Keratinocyte (primary cell): ENCODE data around the gene NDEL1. TPM values are rescaled to one million over a fixed set of nuclear protein-coding genes. Genes with fewer than 3 reads are reported as not detected.

Experiments
- DNase-seq: peaks from one replicate; pipeline ENCODE4 v3.0.0-alpha.2; 2011; ENCODE audit warnings: low read depth, missing footprints, low spot score
- FAIRE-seq: peaks from 2 replicates; lab custom pipeline; 2011; peaks lifted over from hg19 to GRCh38; lab: Jason Lieb, UNC
- H2AFZ ChIP-seq: 2 replicates; pipeline ENCODE4 v1.6.0; 2012; ENCODE audit warnings: low read length, control low read depth, inconsistent platforms; ENCODE audit not compliant: control insufficient read depth
- H3K27ac ChIP-seq: 2 replicates; pipeline ENCODE4 v1.5.1; 2011; ENCODE audit warnings: low read length; ENCODE audit not compliant: control insufficient read depth, insufficient read depth
- H3K27me3 ChIP-seq: 3 replicates; pipeline ENCODE4 v1.6.0; 2011; ENCODE audit warnings: low read length; ENCODE audit not compliant: control insufficient read depth, insufficient read depth; ENCODE audit errors: extremely low read depth
- H3K36me3 ChIP-seq, 2 experiments: 2 replicates in 1 of 2; 3 replicates in 1 of 2; pipeline ENCODE4 v1.5.1; 2011; ENCODE audit warnings: low read length in 2 of 2, mild to moderate bottlenecking in 1 of 2; ENCODE audit not compliant: control insufficient read depth in 2 of 2, insufficient read depth in 2 of 2; ENCODE audit errors: extremely low read depth in 1 of 2
- H3K4me1 ChIP-seq: 3 replicates; pipeline ENCODE4 v1.5.1; 2011; ENCODE audit warnings: low read length; ENCODE audit not compliant: control insufficient read depth, insufficient read depth; ENCODE audit errors: extremely low read depth
- H3K4me2 ChIP-seq: 3 replicates; pipeline ENCODE4 v1.6.0; 2011; ENCODE audit warnings: low read depth, low read length; ENCODE audit not compliant: control insufficient read depth, insufficient read depth; ENCODE audit errors: extremely low read depth
- H3K4me3 ChIP-seq, 3 experiments: fragments of 200-600 bp in 1 of 3; sonication (generic) in 1 of 3; 2 replicates in 2 of 3; 3 replicates in 1 of 3; pipeline ENCODE4 v1.5.1; 2011 to 2016; ENCODE audit warnings: low read length in 3 of 3, mild to moderate bottlenecking in 3 of 3, control low read depth in 2 of 3, inconsistent platforms in 1 of 3, low read depth in 1 of 3, mixed read lengths in 1 of 3, mixed run types in 1 of 3, moderate library complexity in 1 of 3; ENCODE audit not compliant: control insufficient read depth in 2 of 3, insufficient read depth in 2 of 3; ENCODE audit errors: extremely low read depth in 1 of 3
- H3K79me2 ChIP-seq: 2 replicates; pipeline ENCODE4 v1.6.0; 2012; ENCODE audit warnings: low read length; ENCODE audit not compliant: control insufficient read depth, insufficient read depth
- H3K9ac ChIP-seq: 3 replicates; pipeline ENCODE4 v1.6.0; 2011; ENCODE audit warnings: low read length; ENCODE audit not compliant: control insufficient read depth, insufficient read depth; ENCODE audit errors: extremely low read depth
- H3K9me1 ChIP-seq: 3 replicates; pipeline ENCODE4 v1.6.0; 2011; ENCODE audit warnings: low read length; ENCODE audit not compliant: control insufficient read depth, insufficient read depth; ENCODE audit errors: extremely low read depth
- H3K9me3 ChIP-seq: 2 replicates; pipeline ENCODE4 v1.5.1; 2012; ENCODE audit warnings: low read depth, low read length; ENCODE audit not compliant: control insufficient read depth
- H4K20me1 ChIP-seq: 3 replicates; pipeline ENCODE4 v1.6.0; 2011; ENCODE audit warnings: low read length; ENCODE audit not compliant: control insufficient read depth, insufficient read depth; ENCODE audit errors: extremely low read depth
- EZH2 ChIP-seq: IDR thresholded peaks from one replicate; pipeline ENCODE4 v1.6.1; 2012; ENCODE audit warnings: inconsistent platforms, mild to moderate bottlenecking, low read length, moderate library complexity
- dilution Hi-C: fragments of 300-500 bp; cut with MboI; formaldehyde crosslinking; loops from one replicate; pipeline ENCODE4 v1.7.0; 2020; ENCODE audit warnings: low sequenced_read_pairs; ENCODE audit not compliant: extremely low pct_ligation_motif_present
- polyA plus RNA-seq, 5 experiments: library from polyadenylated mRNA; depleted of rRNA in 3 of 5; stranded (reverse) in 3 of 5; stranded (forward) in 1 of 5; unstranded in 1 of 5; fragments of >200 nt; gene quantifications; 1 replicate in 1 of 5; 2 replicates in 3 of 5; 3 replicates in 1 of 5; pipeline versions ENCODE4 v1.2.1 to v1.2.3, GENCODE V29; 2011 to 2012; ENCODE audit warnings: missing spikeins in 2 of 5, low read depth in 1 of 5, low replicate concordance in 1 of 5
- TF ChIP-seq, protein P1 (sequence below), 3 experiments: IDR thresholded peaks in 1 of 3; conservative IDR thresholded peaks in 1 of 3; optimal IDR thresholded peaks in 1 of 3; 2 replicates in 2 of 3; 3 replicates in 1 of 3; pipeline versions ENCODE3 to v1.5.1; 2011; ENCODE audit warnings: low read length in 3 of 3, mild to moderate bottlenecking in 3 of 3, moderate library complexity in 2 of 3, control low read depth in 1 of 3, inconsistent platforms in 1 of 3; ENCODE audit not compliant: insufficient read depth in 2 of 3; ENCODE audit errors: extremely low read depth in 1 of 3

Gene NDEL1
- polyA plus RNA-seq, 1 donor (not counting 4 experiments of a cell fraction or from before 2014, with no cell fraction given) = 76.8 TPM

DNA sequence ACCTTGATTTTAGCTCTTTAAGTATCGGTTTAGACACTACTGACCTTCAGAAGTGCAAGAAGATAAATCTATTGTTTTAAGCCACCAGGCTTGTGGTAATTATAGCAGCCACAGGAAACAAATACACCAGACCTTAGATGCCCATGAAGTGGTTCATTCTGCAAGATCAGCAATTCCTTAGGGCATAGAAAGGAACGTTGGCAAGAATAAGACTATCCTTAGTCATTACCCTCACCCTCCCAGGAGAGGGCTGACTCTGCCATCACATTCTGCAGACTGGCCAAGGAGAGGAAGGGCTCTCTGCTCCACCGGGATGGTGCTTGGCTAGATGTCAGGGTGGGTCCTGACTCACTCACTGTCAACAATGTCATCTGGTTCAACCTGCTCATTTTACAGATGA, 14.1 kb upstream of the NDEL1 start:
- H3K9ac ChIP-seq = no peak overlapping the region
- H3K4me1 ChIP-seq = no peaks in the 10 kb centered on the region
- H3K36me3 ChIP-seq = no peaks in the 10 kb centered on the region
- DNase-seq (no peak), FAIRE-seq (peak; percentile 73)
- H3K4me3 ChIP-seq = no peak overlapping the region
- H2AFZ ChIP-seq = no peak overlapping the region
- dilution Hi-C loops = no loop called here
- H3K4me2 ChIP-seq = no peak overlapping the region
- no peaks in the 10 kb centered on the region for H3K9me1 ChIP-seq
- no peaks in the 10 kb centered on the region for H3K79me2 ChIP-seq
- H4K20me1 ChIP-seq = no peaks in the 10 kb centered on the region
- TF ChIP-seq, protein P1, sequence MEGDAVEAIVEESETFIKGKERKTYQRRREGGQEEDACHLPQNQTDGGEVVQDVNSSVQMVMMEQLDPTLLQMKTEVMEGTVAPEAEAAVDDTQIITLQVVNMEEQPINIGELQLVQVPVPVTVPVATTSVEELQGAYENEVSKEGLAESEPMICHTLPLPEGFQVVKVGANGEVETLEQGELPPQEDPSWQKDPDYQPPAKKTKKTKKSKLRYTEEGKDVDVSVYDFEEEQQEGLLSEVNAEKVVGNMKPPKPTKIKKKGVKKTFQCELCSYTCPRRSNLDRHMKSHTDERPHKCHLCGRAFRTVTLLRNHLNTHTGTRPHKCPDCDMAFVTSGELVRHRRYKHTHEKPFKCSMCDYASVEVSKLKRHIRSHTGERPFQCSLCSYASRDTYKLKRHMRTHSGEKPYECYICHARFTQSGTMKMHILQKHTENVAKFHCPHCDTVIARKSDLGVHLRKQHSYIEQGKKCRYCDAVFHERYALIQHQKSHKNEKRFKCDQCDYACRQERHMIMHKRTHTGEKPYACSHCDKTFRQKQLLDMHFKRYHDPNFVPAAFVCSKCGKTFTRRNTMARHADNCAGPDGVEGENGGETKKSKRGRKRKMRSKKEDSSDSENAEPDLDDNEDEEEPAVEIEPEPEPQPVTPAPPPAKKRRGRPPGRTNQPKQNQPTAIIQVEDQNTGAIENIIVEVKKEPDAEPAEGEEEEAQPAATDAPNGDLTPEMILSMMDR (optimal IDR thresholded peaks at IDR 0.05 in 1 of 3, IDR thresholded peaks at IDR 0.05 in 1 of 3, conservative IDR thresholded peaks at IDR 0.05 in 1 of 3; ENCODE audit: extremely low read depth in 1 of 3, insufficient read depth in 2 of 3, low read length in 3 of 3) = no peak
- TF ChIP-seq EZH2 = no peak
- no peaks in the 10 kb centered on the region for H3K9me3 ChIP-seq
- H3K27me3 ChIP-seq = no peaks in the 10 kb centered on the region
- H3K27ac ChIP-seq = no peak overlapping the region

DNA sequence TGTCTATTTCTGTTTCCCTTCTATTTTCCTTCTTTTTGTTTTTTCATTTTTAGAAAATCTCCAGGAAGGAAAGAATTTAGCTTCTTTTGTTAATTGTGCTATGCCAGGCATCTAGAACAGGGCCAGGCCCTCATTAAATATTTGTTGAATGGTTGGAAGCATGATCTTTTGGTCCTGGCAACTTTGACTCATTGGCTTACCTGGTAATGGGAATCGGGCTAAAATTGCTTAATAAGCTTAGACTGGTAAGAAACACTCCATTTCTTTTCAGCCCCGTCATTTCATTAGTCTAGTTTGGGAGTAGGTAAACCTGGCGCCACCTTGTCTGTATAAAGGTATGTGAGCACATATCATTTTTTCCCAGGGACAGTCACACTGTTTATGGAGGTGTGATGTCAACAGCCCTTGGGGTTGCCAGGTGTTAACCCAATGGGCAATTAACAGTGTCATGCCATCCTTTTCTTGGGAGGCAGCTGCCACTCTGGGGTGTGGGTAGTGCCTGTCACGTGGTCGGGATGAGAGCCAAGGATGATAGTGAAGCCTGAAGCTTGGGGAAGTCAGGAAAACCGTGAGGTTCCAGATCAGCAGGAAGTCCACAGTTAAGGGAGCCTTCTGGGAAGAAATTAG, 9.5 kb upstream of the NDEL1 start:
- FAIRE-seq (no peak), DNase-seq (no peak)
- Histone ChIP-seq H3K79me2 (no peaks in the 10 kb centered on the region), H3K36me3 (no peaks in the 10 kb centered on the region), H4K20me1 (no peaks in the 10 kb centered on the region), H3K4me2 (no peak overlapping the region), H3K9ac (no peak overlapping the region), H3K9me1 (no peaks in the 10 kb centered on the region), H2AFZ (no peak overlapping the region), H3K4me1 (peaks cover 5% of the 10 kb centered on the region), H3K9me3 (no peaks in the 10 kb centered on the region), H3K4me3 (no peak overlapping the region), H3K27me3 (no peaks in the 10 kb centered on the region), H3K27ac (no peak overlapping the region)
- dilution Hi-C loops = no loop called here
- no peak for TF ChIP-seq EZH2
- TF ChIP-seq, protein P1 (optimal IDR thresholded peaks at IDR 0.05 in 1 of 3, IDR thresholded peaks at IDR 0.05 in 1 of 3, conservative IDR thresholded peaks at IDR 0.05 in 1 of 3; ENCODE audit: extremely low read depth in 1 of 3, insufficient read depth in 2 of 3, low read length in 3 of 3) = no peak
